ENCODE data around the gene CEACAM19. TPM values are rescaled to one million over a fixed set of nuclear protein-coding genes. Genes with fewer than 3 reads are reported as not detected.

Gene CEACAM19
- polyA plus RNA-seq, 2 of the 4 experiments (the other 2 are of a cell fraction), result 7.2 to 8.2 TPM

DNA sequence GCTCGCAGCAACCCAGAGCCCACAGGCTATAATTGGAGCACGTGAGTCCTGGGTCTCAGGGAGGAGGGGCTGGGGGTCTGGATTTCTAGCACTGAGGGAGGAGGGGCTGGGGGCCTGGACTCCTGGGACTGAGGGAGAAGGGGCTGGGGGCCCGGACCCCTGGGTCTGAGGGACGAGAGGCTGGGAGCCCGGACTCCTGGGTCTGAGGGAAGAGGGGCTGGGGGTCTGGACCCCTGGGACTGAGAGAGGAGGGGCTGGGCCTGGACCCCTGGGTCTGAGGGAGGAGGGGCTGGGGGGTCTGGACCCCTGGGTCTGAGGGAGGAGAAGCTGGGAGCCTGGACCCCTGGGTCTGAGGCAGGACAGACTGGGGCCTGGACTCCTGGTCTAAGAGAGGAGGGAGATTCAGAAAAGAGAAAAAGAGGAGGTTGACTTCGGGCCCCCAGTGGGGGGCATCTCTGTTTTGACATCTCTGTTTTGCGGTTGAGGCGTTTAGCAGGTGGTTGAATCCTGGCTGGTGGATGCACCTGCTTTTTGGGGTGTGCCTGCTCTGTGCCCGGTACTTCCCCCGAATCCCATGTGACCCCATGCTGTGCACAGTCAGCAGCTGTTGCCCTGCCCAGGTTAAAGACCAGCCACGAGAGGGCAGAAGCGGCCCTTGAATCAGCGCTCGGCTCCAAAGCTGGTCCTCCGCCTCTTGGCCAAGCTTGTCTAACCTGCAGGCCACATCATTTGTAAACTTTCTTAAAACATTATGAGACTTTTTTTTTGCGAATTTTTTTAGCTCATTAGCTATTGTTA lies 17.1 kb upstream of the CEACAM19 start:
- Histone ChIP-seq H3K4me2 (peak overlapping the region; percentile 25; the same call in 2 of the 3 replicates), H3K4me3 (no peak overlapping the region), H3K27ac (peak overlapping the region; percentile 34 to 77; a peak in 5 of 6 replicates), H3K9me3 (no peaks in the 10 kb centered on the region), H3K4me1 (peaks cover 31% of the 10 kb centered on the region)
- ATAC-seq (peak; percentile 80 to 85), FAIRE-seq (peak; percentile 97), DNase-seq (ENCODE audit: low read depth in 1 of 2, low spot score in 1 of 2) (peak; percentile 87 to 88)
- POLR2A ChIA-PET, result interaction anchor here (0.5 to 3.1 kb wide), 8 partner anchors 10 to 237 kb away, joined by 3 to 14 read pairs (median 4); partner anchors contain the start of genes PVR and TOMM40
- CTCF ChIA-PET, result interaction anchor here (0.6 to 13.8 kb wide), 47 partner anchors 9 to 405 kb away, joined by 3 to 180 read pairs (median 6); partner anchors contain the start of genes CEACAM19, IGSF23, NECTIN2 and PVR
- whole genome bisulfite sequencing (ENCODE audit: missing lambda C conversion rate), result 28% methylated on average over 15 of the region's 16 CpGs
- TF ChIP-seq CHD2 (IDR thresholded peaks at IDR 0.05; ENCODE audit: low read length, partially characterized antibody), result no peak
- no peak for TF ChIP-seq CBX8 (IDR thresholded peaks at IDR 0.05)
- no peak for TF ChIP-seq ZNF302 (CRISPR knock-in tag; IDR thresholded peaks at IDR 0.05)
- no peak for TF ChIP-seq ZC3H11A (IDR thresholded peaks at IDR 0.05)
- TF ChIP-seq JUN (IDR thresholded peaks at IDR 0.05), result no peak; a peak in 1 of 5 replicates
- no peak for TF ChIP-seq EHMT2 (IDR thresholded peaks at IDR 0.05; ENCODE audit: low read depth)
- no peak for TF ChIP-seq NR3C1 (IDR thresholded peaks at IDR 0.05)
- no peak for TF ChIP-seq TP53 (CRISPR knock-in tag; IDR thresholded peaks at IDR 0.05)
- TF ChIP-seq SREBF2 (IDR thresholded peaks at IDR 0.05), result no peak
- no peak for TF ChIP-seq BHLHE40 (IDR thresholded peaks at IDR 0.05; ENCODE audit: low read depth, low read length)
- TF ChIP-seq USF2 (IDR thresholded peaks at IDR 0.05), result peak; percentile 67; the same call in 1 of the 2 replicates
- no peak for TF ChIP-seq PHF8 (IDR thresholded peaks at IDR 0.05; ENCODE audit: borderline replicate concordance, low read depth)
- no peak for TF ChIP-seq ZFP36 (IDR thresholded peaks at IDR 0.05; ENCODE audit: borderline replicate concordance, partially characterized antibody)
- peak; percentile 96 for TF ChIP-seq SMC3 (IDR thresholded peaks at IDR 0.05)
- TF ChIP-seq CTCF (IDR thresholded peaks at IDR 0.05), result peak; percentile 93
- no peak for TF ChIP-seq HEYL (CRISPR knock-in tag; IDR thresholded peaks at IDR 0.05)
- peak; percentile 97 for TF ChIP-seq MAFK (IDR thresholded peaks at IDR 0.05; ENCODE audit: partially characterized antibody)
- no peak for TF ChIP-seq KDM5A (IDR thresholded peaks at IDR 0.05)
- no peak for TF ChIP-seq GATA3 (IDR thresholded peaks at IDR 0.05; ENCODE audit: borderline replicate concordance)
- no peak for TF ChIP-seq RFX5 (IDR thresholded peaks at IDR 0.05)
- TF ChIP-seq HMGXB4 (CRISPR knock-in tag; IDR thresholded peaks at IDR 0.05; ENCODE audit: borderline replicate concordance), result no peak
- TF ChIP-seq RARB (CRISPR knock-in tag; IDR thresholded peaks at IDR 0.05), result no peak
- no peak for TF ChIP-seq HOXA7 (CRISPR knock-in tag; IDR thresholded peaks at IDR 0.05)
- TF ChIP-seq KDM1A (IDR thresholded peaks at IDR 0.05; ENCODE audit: low read depth), result no peak
- TF ChIP-seq CBX2 (IDR thresholded peaks at IDR 0.05; ENCODE audit: borderline replicate concordance, low read depth), result no peak
- TF ChIP-seq HOXB13 (CRISPR knock-in tag; IDR thresholded peaks at IDR 0.05; ENCODE audit: low read depth), result no peak
- 0 out of 2 replicates have a peak, but pooled peaks have one; percentile 59 for TF ChIP-seq ATOH8 (CRISPR knock-in tag; IDR thresholded peaks at IDR 0.05; ENCODE audit: low read depth)
- no peak for TF ChIP-seq TFCP2L1 (CRISPR knock-in tag; IDR thresholded peaks at IDR 0.05)
- no peak for TF ChIP-seq MAZ (IDR thresholded peaks at IDR 0.05; ENCODE audit: borderline replicate concordance, low read depth, low read length)
- TF ChIP-seq EHF (CRISPR knock-in tag; IDR thresholded peaks at IDR 0.05), result no peak
- TF ChIP-seq ELK1 (IDR thresholded peaks at IDR 0.05; ENCODE audit: low read depth, low read length), result no peak
- no peak for TF ChIP-seq POLR2AphosphoS2 (conservative IDR thresholded peaks at IDR 0.05; ENCODE audit: low read length)
- no peak for TF ChIP-seq CEBPB (IDR thresholded peaks at IDR 0.05)
- peak; percentile 54; the same call in 1 of the 2 replicates for TF ChIP-seq PBX3 (IDR thresholded peaks at IDR 0.05)

Data from A549 (cell line).